ENCODE measurements around the gene LSM14B.

Gene LSM14B

GRCh38 chr20:62126141-62126540 lies 3.9 kb downstream of the LSM14B start (continued):
- TF ChIP-seq CREB5 (CRISPR knock-in tag; IDR thresholded peaks at IDR 0.05; ENCODE audit: low read depth): no peak
- no peak for TF ChIP-seq CSDC2 (CRISPR knock-in tag; IDR thresholded peaks at IDR 0.05)
- TF ChIP-seq TOX (CRISPR knock-in tag; IDR thresholded peaks at IDR 0.05; ENCODE audit: borderline replicate concordance): no peak

- TF ChIP-seq TSHZ2 (CRISPR knock-in tag; IDR thresholded peaks at IDR 0.05) (no peak), POU6F1 (CRISPR knock-in tag; IDR thresholded peaks at IDR 0.05; ENCODE audit: borderline replicate concordance, low read depth) (no peak), GLIS3 (CRISPR knock-in tag; IDR thresholded peaks at IDR 0.05) (no peak), ZFP3 (CRISPR knock-in tag; IDR thresholded peaks at IDR 0.05) (no peak), CREB5 (CRISPR knock-in tag; IDR thresholded peaks at IDR 0.05; ENCODE audit: low read depth) (no peak), ZNF8 (CRISPR knock-in tag; IDR thresholded peaks at IDR 0.05) (no peak), BACH2 (CRISPR knock-in tag; IDR thresholded peaks at IDR 0.05; ENCODE audit: borderline replicate concordance) (no peak), TCF4 (CRISPR knock-in tag; IDR thresholded peaks at IDR 0.05; ENCODE audit: borderline replicate concordance) (no peak), RARB (CRISPR knock-in tag; IDR thresholded peaks at IDR 0.05) (no peak), TOX (CRISPR knock-in tag; IDR thresholded peaks at IDR 0.05; ENCODE audit: borderline replicate concordance) (no peak), ZC3H10 (CRISPR knock-in tag; IDR thresholded peaks at IDR 0.05) (no peak), ZNF565 (CRISPR knock-in tag; conservative IDR thresholded peaks at IDR 0.05; ENCODE audit: low read depth) (no peak), PATZ1 (CRISPR knock-in tag; IDR thresholded peaks at IDR 0.05; ENCODE audit: borderline replicate concordance) (no peak), ISL1 (CRISPR knock-in tag; IDR thresholded peaks at IDR 0.05) (no peak), ZFP30 (CRISPR knock-in tag; IDR thresholded peaks at IDR 0.05) (no peak), PPARA (CRISPR knock-in tag; IDR thresholded peaks at IDR 0.05; ENCODE audit: borderline replicate concordance) (no peak), CSRNP3 (CRISPR knock-in tag; IDR thresholded peaks at IDR 0.05) (no peak)
- ATAC-seq: no peak
Observed at GRCh38 chr20:62127799-62128198, 5.5 kb downstream of the LSM14B start.

GRCh38 chr20:62128502-62128901 lies 6.2 kb downstream of the LSM14B start:
- ATAC-seq: no peak
- TF ChIP-seq CSDC2 (CRISPR knock-in tag; IDR thresholded peaks at IDR 0.05) (no peak), OSR1 (CRISPR knock-in tag; IDR thresholded peaks at IDR 0.05) (no peak), TOX (CRISPR knock-in tag; IDR thresholded peaks at IDR 0.05; ENCODE audit: borderline replicate concordance) (no peak), TSHZ2 (CRISPR knock-in tag; IDR thresholded peaks at IDR 0.05) (no peak)

Data from SK-N-SH treated with all-trans-retinoic acid at 6 μM for 48 hours (cell line).